ENCODE results near the gene ARHGAP33.
A peak's percentile ranks its signal among the peaks of the same experiment; 100 is the strongest.

The ARHGAP33 gene

GRCh38 chr19:35738887-35739229, 36.5 kb upstream of the ARHGAP33 start:
- TF ChIP-seq POLR2AphosphoS5 (IDR thresholded peaks at IDR 0.05; ENCODE audit: low read depth, low read length) (no peak), REST (IDR thresholded peaks at IDR 0.05; ENCODE audit: insufficient read depth in 1 of 2, low read depth in 2 of 2, low read length in 2 of 2) (no peak), SIN3A (IDR thresholded peaks at IDR 0.05; ENCODE audit: borderline replicate concordance, insufficient read depth, low read length) (no peak)

GRCh38 chr19:35739275-35740107, 35.9 kb upstream of the ARHGAP33 start:
- TF ChIP-seq SIN3A (IDR thresholded peaks at IDR 0.05; ENCODE audit: borderline replicate concordance, insufficient read depth, low read length) (no peak), POLR2AphosphoS5 (IDR thresholded peaks at IDR 0.05; ENCODE audit: low read depth, low read length) (peak; percentile 11), FOXP2 (optimal IDR thresholded peaks at IDR 0.05; ENCODE audit: borderline replicate concordance, extremely low read depth, extremely low read length, insufficient read depth) (no peak)

- TF ChIP-seq TAF1 (IDR thresholded peaks at IDR 0.05; ENCODE audit: borderline replicate concordance, insufficient read depth, low read length), result no peak
- no peak for TF ChIP-seq REST (IDR thresholded peaks at IDR 0.05; ENCODE audit: insufficient read depth in 1 of 2, low read depth in 2 of 2, low read length in 2 of 2)
- no peak for TF ChIP-seq POLR2AphosphoS5 (IDR thresholded peaks at IDR 0.05; ENCODE audit: low read depth, low read length)
- TF ChIP-seq FOXP2 (optimal IDR thresholded peaks at IDR 0.05; ENCODE audit: borderline replicate concordance, extremely low read depth, extremely low read length, insufficient read depth), result no peak
- TF ChIP-seq SIN3A (IDR thresholded peaks at IDR 0.05; ENCODE audit: borderline replicate concordance, insufficient read depth, low read length), result no peak
Measured at GRCh38 chr19:35740108-35740422, 35.3 kb upstream of the ARHGAP33 start.

GRCh38 chr19:35740423-35741202, 34.8 kb upstream of the ARHGAP33 start:
- TF ChIP-seq POLR2AphosphoS5 (IDR thresholded peaks at IDR 0.05; ENCODE audit: low read depth, low read length) (peak; percentile 88), FOXP2 (optimal IDR thresholded peaks at IDR 0.05; ENCODE audit: borderline replicate concordance, extremely low read depth, extremely low read length, insufficient read depth) (peak; percentile 85), REST (IDR thresholded peaks at IDR 0.05; ENCODE audit: insufficient read depth in 1 of 2, low read depth in 2 of 2, low read length in 2 of 2) (no peak), TAF1 (IDR thresholded peaks at IDR 0.05; ENCODE audit: borderline replicate concordance, insufficient read depth, low read length) (peak; percentile 65; the same call in 1 of the 2 replicates), SIN3A (IDR thresholded peaks at IDR 0.05; ENCODE audit: borderline replicate concordance, insufficient read depth, low read length) (peak; percentile 65; the same call in 1 of the 2 replicates)

- TF ChIP-seq FOXP2 (optimal IDR thresholded peaks at IDR 0.05; ENCODE audit: borderline replicate concordance, extremely low read depth, extremely low read length, insufficient read depth), result no peak
- no peak for TF ChIP-seq TAF1 (IDR thresholded peaks at IDR 0.05; ENCODE audit: borderline replicate concordance, insufficient read depth, low read length)
- TF ChIP-seq SIN3A (IDR thresholded peaks at IDR 0.05; ENCODE audit: borderline replicate concordance, insufficient read depth, low read length), result no peak
- TF ChIP-seq REST (IDR thresholded peaks at IDR 0.05; ENCODE audit: insufficient read depth in 1 of 2, low read depth in 2 of 2, low read length in 2 of 2), result no peak
- TF ChIP-seq POLR2AphosphoS5 (IDR thresholded peaks at IDR 0.05; ENCODE audit: low read depth, low read length), result no peak
Measured at GRCh38 chr19:35741203-35741515, 34.2 kb upstream of the ARHGAP33 start.

Data from PFSK-1 (cell line).